HK-2 (cell line): ENCODE data around the gene APBA3.

Experiments
- DNase-seq: peaks from one replicate; pipeline ENCODE4 v3.0.0-alpha.2; 2018; ENCODE audit not compliant: unreplicated experiment

The APBA3 gene

GRCh38 chr19:3720349-3720917, 41.1 kb downstream of the APBA3 start:
- DNase-seq: no peak

- DNase-seq: no peak
Measured at GRCh38 chr19:3719868-3720267, 41.6 kb downstream of the APBA3 start.

- DNase-seq: no peak
Measured at GRCh38 chr19:3716147-3716668, 45.3 kb downstream of the APBA3 start.

- no peak for DNase-seq
Measured at GRCh38 chr19:3712663-3713611, 48.6 kb downstream of the APBA3 start.

- DNase-seq: peak; percentile 89
Measured at GRCh38 chr19:3710265-3710812, 51.2 kb downstream of the APBA3 start.

GRCh38 chr19:3708207-3708931, 53.1 kb downstream of the APBA3 start, which contains the start of gene TJP3:
TJP3 (plus strand) TSS chr19:3708384; CDS start chr19:3728433, 20,049 bp downstream.
- peak; percentile 37 for DNase-seq

GRCh38 chr19:3707868-3708206, 53.7 kb downstream of the APBA3 start:
- no peak for DNase-seq

GRCh38 chr19:3701200-3701599, 60.3 kb downstream of the APBA3 start:
- no peak for DNase-seq
